GM12864 (cell line): ENCODE data around the gene SCMH1.
"Not testable (repeated sequence)": the region's sequence is repeated elsewhere in the genome, so short reads cannot be mapped to it uniquely, and the experiment has no call there.

Source experiments
- DNase-seq: peaks from one replicate; pipeline ENCODE4 v3.0.0-alpha.2; 2011; ENCODE audit warnings: low read depth
- H3K4me3 ChIP-seq: 2 replicates; pipeline ENCODE4 v1.5.1; 2011; ENCODE audit warnings: mild to moderate bottlenecking, low read depth, low read length, control low read depth
- TF ChIP-seq, protein P1 (sequence below): IDR thresholded peaks from 2 replicates; pipeline ENCODE4 v1.5.1; 2011; ENCODE audit warnings: low read depth, mild to moderate bottlenecking, moderate library complexity, low read length, control low read depth, inconsistent platforms; ENCODE audit errors: missing control alignments

The SCMH1 gene

DNA sequence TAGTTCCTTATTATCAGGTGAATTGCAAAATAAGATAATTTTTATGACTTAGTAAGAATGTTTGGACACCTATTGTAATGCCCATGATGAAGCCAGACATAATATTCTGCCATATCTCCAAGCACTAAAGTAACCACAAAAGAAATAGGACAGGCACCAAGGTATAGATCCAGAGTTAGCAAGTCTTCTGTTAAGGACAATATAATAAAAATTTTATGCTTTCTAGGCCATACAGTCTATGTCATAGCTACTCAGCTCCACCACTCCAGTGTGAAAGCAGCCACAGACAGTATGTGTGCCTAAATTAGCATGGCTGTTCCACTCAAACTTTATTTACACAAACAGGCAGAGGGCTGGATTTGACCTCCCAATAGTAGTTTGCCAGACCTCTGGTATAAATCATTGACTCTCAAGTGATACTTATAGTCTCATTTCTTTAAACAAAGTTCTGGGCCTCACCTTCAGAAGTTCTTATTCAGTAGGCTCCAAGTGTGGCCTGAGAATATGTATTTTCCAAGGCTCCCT is 88.3 kb downstream of the SCMH1 start:
- DNase-seq, result no peak
- H3K4me3 ChIP-seq, result no peak overlapping the region
- TF ChIP-seq, protein P1, sequence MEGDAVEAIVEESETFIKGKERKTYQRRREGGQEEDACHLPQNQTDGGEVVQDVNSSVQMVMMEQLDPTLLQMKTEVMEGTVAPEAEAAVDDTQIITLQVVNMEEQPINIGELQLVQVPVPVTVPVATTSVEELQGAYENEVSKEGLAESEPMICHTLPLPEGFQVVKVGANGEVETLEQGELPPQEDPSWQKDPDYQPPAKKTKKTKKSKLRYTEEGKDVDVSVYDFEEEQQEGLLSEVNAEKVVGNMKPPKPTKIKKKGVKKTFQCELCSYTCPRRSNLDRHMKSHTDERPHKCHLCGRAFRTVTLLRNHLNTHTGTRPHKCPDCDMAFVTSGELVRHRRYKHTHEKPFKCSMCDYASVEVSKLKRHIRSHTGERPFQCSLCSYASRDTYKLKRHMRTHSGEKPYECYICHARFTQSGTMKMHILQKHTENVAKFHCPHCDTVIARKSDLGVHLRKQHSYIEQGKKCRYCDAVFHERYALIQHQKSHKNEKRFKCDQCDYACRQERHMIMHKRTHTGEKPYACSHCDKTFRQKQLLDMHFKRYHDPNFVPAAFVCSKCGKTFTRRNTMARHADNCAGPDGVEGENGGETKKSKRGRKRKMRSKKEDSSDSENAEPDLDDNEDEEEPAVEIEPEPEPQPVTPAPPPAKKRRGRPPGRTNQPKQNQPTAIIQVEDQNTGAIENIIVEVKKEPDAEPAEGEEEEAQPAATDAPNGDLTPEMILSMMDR, result no peak

DNA sequence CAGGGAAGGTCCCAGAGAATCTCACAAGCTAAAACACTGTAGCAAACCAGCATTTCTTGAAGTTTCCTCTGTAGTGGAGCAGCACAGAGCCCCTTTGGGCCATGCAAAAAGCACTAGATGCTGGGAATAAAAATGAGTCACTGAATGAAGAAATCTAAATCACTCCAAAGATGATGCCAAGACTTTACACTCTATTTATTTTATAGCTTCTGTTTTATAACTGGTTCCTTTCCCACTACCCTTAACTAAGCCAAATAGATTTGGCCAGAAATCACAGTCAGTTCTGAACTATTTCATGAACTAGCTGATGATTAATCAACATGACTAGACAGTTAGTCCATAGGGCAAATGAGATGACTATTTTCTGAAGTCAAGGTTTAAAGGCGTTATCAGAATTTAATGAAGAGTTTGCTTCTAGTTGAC is 89.5 kb downstream of the SCMH1 start:
- DNase-seq, result no peak
- no peak overlapping the region for H3K4me3 ChIP-seq
- TF ChIP-seq, protein P1, result no peak

DNA sequence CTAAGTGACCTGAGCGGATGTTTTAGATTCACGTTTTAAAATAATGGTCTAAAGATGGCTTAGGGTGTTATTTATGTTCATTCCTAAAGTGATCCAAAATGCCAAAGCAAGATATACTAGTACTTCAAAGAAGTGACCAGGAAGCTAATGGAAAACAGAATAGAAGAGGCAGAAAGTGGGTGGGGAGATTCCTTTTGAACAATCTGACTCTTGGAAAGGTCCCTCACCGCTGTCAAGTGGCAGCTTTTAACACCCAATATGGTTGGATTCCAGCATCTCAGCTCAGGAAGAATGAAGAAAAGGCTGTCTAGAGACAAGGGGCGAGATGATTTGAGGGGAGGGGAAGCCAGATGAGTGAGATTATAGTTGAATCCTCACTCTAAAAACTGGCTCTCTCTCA is 90.3 kb downstream of the SCMH1 start:
- DNase-seq, result no peak
- TF ChIP-seq, protein P1, result no peak
- no peak overlapping the region for H3K4me3 ChIP-seq

DNA sequence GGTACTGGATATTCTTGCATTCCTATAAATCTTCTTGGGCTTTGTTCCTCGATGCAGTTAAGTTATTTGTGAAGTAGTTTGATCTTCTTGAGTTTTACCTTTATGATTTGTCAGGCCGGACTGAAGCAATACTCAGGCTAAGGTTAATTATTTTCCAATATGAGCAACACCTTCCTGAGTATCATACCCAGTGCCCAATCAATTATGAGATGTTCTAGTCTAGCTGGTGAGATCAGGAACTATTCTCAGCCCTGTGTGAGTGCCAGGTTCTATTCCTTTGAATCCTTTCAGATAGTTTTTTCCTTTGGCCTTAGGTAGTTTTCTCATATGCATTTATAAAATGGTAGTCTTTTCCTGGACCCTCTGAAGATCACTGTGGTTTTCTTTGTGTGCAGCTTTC is 92.5 kb downstream of the SCMH1 start:
- no peak overlapping the region for H3K4me3 ChIP-seq
- no peak for DNase-seq
- TF ChIP-seq, protein P1, result no peak

DNA sequence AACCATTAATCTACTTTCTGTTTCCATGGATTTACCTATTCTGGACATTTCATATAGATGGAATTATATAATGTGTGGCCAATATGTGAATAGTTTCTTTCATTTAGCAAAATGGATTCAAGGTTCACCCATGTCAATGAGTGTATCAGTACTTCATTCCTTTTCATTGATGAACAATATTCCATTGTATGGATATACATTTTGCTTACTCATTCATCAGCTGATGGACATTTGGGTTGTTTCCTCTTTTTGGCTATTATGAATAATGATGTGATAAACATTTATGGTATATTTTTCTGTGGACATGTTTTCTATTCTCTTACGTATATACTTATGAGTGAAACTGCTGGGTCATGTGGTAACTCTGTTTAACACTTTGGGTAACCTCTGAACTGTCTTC is 97.8 kb downstream of the SCMH1 start:
- TF ChIP-seq, protein P1, result no peak
- DNase-seq, result no peak

DNA sequence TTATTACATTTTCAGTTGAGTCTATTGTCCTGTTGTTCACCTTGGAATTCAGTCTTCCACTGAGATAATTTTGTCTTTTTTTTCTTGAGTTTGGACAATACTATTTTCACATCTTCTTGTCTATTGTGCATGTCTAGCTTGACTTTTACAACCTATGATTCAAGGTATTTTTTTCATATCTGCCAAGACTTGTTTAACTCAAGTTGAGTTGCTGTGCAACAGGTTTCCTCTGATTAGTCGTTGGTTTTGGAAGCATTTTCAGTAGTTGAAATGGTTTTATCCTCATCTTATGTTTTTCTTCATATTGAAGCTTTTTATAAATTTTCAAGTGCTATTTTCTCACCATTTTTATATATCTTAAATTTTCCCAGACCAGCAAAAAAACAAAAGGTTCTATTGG is 103.6 kb downstream of the SCMH1 start:
- H3K4me3 ChIP-seq, result no peak overlapping the region
- TF ChIP-seq, protein P1, result no peak
- no peak for DNase-seq

More for the DNA sequence above, 97.8 kb downstream of the SCMH1 start:
- H3K4me3 ChIP-seq, result no peak overlapping the region

DNA sequence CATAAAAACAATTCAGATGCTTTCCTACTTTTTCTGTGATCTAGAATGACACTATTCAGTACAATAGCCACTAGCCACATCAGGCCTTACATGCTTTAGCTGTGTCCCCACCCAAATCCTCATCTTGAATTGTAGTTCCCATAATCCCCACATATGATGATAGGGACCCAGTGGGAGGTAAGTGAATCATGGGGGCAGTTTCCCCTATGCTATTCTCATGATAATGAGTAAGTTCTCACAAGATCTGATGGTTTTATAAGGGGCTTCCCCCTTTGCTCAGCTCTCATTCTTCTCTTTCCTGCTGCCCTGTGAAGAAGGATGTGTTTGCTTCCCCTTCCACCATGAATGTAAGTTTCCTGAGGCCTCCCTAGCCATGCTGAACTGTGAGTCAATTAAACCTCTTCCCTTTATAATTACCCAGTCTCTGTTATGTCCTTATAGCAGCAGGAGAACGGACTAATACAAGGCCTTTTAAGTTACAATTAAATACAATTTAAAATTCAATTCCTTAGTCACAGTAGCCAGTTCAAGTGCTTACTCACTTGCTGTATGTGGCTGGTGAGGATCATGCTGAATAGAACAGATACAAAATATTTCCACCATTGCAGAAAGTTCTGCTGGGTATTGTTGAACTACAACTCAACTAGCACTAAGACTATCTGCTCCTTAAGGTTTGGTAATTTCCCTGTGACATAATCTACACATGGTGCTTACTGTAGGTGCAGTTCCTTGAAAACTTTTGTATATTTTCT is 106.7 kb downstream of the SCMH1 start:
- TF ChIP-seq, protein P1, result no peak
- DNase-seq, result no peak
- no peak overlapping the region for H3K4me3 ChIP-seq

DNA sequence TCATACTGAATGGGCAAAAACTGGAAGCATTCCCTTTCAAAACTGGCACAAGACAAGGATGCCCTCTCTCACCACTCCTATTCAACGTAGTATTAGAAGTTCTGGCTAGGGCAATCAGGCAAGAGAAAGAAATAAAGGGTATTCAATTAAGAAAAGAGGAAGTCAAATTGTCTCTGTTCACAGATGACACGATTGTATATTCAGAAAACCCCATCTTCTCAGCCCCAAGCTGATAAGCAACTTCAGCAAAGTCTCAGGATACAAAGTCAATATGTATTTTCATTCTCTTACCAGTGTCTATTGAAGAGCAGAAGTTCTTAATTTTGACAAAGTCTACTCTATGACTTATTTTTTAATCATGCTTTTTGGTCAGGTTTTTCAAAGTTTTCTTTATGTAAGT is 107.8 kb downstream of the SCMH1 start:
- not testable (repeated sequence) for H3K4me3 ChIP-seq, DNase-seq
